ENCODE data around the gene CDC42EP1. TPM values are rescaled to one million over a fixed set of nuclear protein-coding genes. Genes with fewer than 3 reads are reported as not detected.
"Not testable (repeated sequence)": the region's sequence is repeated elsewhere in the genome, so short reads cannot be mapped to it uniquely, and the experiment has no call there.

Gene CDC42EP1
- total and polyA plus RNA-seq, 7 donors, result 14.6 to 64.1 (median 24.6) TPM

GRCh38 chr22:37599153-37599552 is 38.9 kb downstream of the CDC42EP1 start:
- H3K27me3 ChIP-seq, result peaks cover 0 to 12% (median 0%) of the 10 kb centered on the region in 3 donors
- H3K9me3 ChIP-seq, result no peaks in the 10 kb centered on the region
- TF ChIP-seq POLR2AphosphoS5 (IDR thresholded peaks at IDR 0.05), result no peak
- no peak for TF ChIP-seq EP300 (IDR thresholded peaks at IDR 0.05)
- TF ChIP-seq CTCF (IDR thresholded peaks at IDR 0.05), result no peak
- no peak for TF ChIP-seq POLR2A (IDR thresholded peaks at IDR 0.05)
- no peak overlapping the region for H3K27ac ChIP-seq
- H3K36me3 ChIP-seq, result no peaks in the 10 kb centered on the region
- WGBS, 2 donors, result 12 to 71% methylated on average over 4 of the region's 4 CpGs
- DNase-seq, result no peak
- H3K4me3 ChIP-seq, result no peak overlapping the region
- intact Hi-C loops (cut with DNase I), result loop anchor here (10.0 kb wide), 1 partner anchor 284 kb away; no protein-coding TSS in a partner anchor
- no peaks in the 10 kb centered on the region for H3K4me1 ChIP-seq

- no peak overlapping the region for H3K4me3 ChIP-seq
- no peak overlapping the region for H3K27ac ChIP-seq
- WGBS, 2 donors, result 8 to 45% methylated on average over 4 of the region's 4 CpGs
- DNase-seq, result no peak
- H3K9me3 ChIP-seq, result no peaks in the 10 kb centered on the region
- TF ChIP-seq CTCF (IDR thresholded peaks at IDR 0.05) (no peak), EP300 (IDR thresholded peaks at IDR 0.05) (no peak), POLR2AphosphoS5 (IDR thresholded peaks at IDR 0.05) (no peak), POLR2A (IDR thresholded peaks at IDR 0.05) (no peak)
- no peaks in the 10 kb centered on the region for H3K36me3 ChIP-seq
- H3K27me3 ChIP-seq, result peaks cover 0 to 24% (median 0%) of the 10 kb centered on the region in 3 donors
- intact Hi-C loops (cut with DNase I), result no loop called here
- no peaks in the 10 kb centered on the region for H3K4me1 ChIP-seq
Measured at GRCh38 chr22:37601203-37601539, 40.9 kb downstream of the CDC42EP1 start.

- no peak overlapping the region for H3K4me3 ChIP-seq
- 38 to 52% methylated on average over 14 of the region's 14 CpGs for WGBS, 2 donors
- no peaks in the 10 kb centered on the region for H3K9me3 ChIP-seq
- no peaks in the 10 kb centered on the region for H3K36me3 ChIP-seq
- DNase-seq, result no peak
- peaks cover 0 to 1% (median under 1%) of the 10 kb centered on the region in 4 donors for H3K4me1 ChIP-seq
- H3K27ac ChIP-seq, result no peak overlapping the region
- TF ChIP-seq CTCF (IDR thresholded peaks at IDR 0.05) (no peak), EP300 (IDR thresholded peaks at IDR 0.05) (no peak), POLR2A (IDR thresholded peaks at IDR 0.05) (no peak), POLR2AphosphoS5 (IDR thresholded peaks at IDR 0.05) (no peak)
- intact Hi-C loops (cut with DNase I), result no loop called here
- peaks cover 0 to 26% (median 0%) of the 10 kb centered on the region in 3 donors for H3K27me3 ChIP-seq
Measured at GRCh38 chr22:37601540-37602442, 41.5 kb downstream of the CDC42EP1 start.

GRCh38 chr22:37602546-37603277 is 42.4 kb downstream of the CDC42EP1 start:
- DNase-seq; intact Hi-C loops (cut with DNase I); H3K9me3 ChIP-seq; H3K4me3 ChIP-seq; H3K36me3 ChIP-seq; H3K27ac ChIP-seq: not testable (repeated sequence)
- H3K4me1 ChIP-seq, result peaks cover 0 to 10% (median 9%) of the 10 kb centered on the region in 4 donors
- H3K27me3 ChIP-seq, result peaks cover 0 to 26% (median 0%) of the 10 kb centered on the region in 3 donors
- WGBS, 2 donors, result 83 to 94% methylated on average over 5 of the region's 5 CpGs

GRCh38 chr22:37604074-37604473 is 43.8 kb downstream of the CDC42EP1 start:
- H3K36me3 ChIP-seq, result no peaks in the 10 kb centered on the region
- peaks cover 0 to 26% (median 0%) of the 10 kb centered on the region in 3 donors for H3K27me3 ChIP-seq
- DNase-seq, result no peak
- intact Hi-C loops (cut with DNase I), result no loop called here
- H3K9me3 ChIP-seq, result no peaks in the 10 kb centered on the region
- no peak overlapping the region for H3K27ac ChIP-seq
- WGBS, 2 donors, result 91 to 95% methylated on average over 6 of the region's 6 CpGs
- no peak overlapping the region for H3K4me3 ChIP-seq
- peaks cover 0 to 16% (median 14%) of the 10 kb centered on the region in 4 donors for H3K4me1 ChIP-seq
- TF ChIP-seq CTCF (IDR thresholded peaks at IDR 0.05) (no peak), POLR2A (IDR thresholded peaks at IDR 0.05) (no peak), EP300 (IDR thresholded peaks at IDR 0.05) (no peak), POLR2AphosphoS5 (IDR thresholded peaks at IDR 0.05) (no peak)
